NCI-H2196 (cell line): ENCODE data around the gene MYL7.
"Not testable (repeated sequence)": the region's sequence is repeated elsewhere in the genome, so short reads cannot be mapped to it uniquely, and the experiment has no call there.

Experiments
- DNase-seq: peaks from one replicate; lab custom pipeline; 2025; ENCODE audit not compliant: unreplicated experiment; lab: John Stamatoyannopoulos, UW

MYL7 gene

DNA sequence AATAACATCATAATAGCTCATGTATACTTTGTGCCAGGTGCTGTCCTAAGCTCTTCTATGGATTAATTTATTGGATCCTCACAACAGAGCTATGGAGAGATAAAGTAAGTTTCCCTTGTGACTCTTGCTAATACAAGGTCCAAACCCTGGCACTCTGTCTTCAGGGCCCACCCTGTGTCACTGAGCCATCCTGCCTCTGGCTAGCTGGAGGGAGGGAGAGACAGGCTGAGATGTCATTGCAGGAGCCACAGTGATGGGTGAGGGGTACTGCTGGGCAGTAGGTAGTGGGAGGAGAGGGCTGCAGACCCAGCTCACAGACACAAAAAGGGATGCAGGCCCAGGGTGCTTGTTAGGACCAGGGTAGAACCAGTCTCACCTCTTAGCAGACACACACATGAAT lies 31.2 kb upstream of the MYL7 start:
- no peak for DNase-seq

DNA sequence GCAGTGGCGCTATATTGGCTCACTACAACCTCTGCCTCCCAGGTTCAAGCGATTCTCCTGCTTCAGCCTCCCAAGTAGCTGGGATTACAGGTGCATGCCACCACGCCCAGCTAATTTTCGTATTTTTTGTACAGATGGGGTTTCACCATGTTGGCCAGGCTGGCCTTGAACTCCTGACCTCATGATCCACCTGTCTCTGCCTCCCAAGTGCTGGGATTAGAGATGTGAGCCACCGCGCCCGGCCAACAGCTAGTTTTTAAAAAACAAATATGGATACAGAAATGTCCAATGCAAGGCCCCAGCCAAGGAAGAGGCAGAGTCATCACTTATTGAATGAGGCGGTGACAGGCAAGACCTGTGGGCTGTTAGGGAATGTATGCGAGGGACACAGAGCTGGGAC lies 30.8 kb upstream of the MYL7 start:
- DNase-seq, result not testable (repeated sequence)

DNA sequence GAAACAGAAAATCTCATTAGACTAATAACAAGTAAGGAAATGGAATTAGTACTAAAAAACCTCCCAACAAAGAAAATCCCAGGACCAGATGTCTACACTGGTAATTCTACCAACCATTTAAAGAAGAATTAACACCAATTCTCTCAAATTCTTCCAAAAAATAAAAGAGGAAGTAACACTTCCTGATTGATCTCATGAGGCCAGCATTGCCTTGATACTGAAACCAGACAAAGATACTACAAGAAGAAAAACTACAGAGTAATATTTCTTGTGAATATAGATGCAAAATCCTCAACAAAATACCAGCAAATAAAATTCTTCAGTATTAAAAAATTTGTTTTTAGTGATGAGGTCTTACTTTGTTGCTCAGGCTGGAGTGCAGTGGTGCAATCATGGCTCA lies 26.8 kb upstream of the MYL7 start:
- no peak for DNase-seq

DNA sequence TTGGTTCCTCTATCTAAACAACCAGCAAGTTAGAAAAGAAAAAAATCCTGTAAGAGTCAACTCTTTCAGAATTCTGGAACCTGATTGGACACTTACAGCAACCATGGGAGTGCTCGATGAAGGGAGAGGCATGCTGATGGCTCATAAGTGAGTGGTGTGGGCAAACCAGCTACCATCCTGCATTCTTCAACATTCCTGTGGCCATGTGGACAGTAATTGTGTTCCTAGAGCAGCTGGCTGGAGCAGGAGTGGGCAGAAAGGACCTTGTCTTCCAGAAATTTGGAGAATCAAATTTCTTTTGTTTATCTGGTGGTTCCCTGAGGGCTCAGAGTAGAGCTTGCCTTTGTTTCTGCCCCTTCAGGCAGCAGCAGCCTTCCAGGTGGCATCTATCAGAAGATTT lies 22.5 kb upstream of the MYL7 start:
- DNase-seq, result peak; percentile 34

DNA sequence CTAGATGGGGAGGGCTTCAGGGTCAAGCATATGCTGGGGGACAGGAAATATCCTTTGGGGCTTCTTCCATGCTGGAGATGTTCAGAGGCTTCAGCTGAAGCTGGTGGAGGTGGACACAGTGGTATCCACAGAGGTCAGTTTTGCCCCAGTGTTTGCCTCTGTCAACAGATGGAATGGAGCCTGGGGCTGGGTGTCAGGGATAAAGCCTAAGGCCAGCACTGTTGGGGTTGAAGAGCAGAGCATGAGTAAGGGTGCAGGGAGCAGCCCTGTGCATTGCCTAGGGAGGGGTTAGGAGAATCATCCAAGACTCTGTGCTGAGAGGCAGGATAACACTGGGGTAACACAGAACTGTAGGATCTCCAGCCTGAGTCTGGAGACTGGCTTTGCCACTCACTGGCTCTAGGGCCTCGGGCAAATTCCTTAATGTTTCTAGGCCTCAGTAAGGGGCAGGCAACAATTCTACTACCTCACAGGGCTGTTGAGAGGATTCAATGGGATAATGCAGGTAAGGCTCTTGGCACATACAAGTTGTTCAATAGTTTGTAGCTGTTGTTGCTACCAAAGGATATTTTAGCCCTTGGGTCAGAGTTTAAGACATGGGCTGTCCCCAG lies 21.8 kb upstream of the MYL7 start:
- DNase-seq, result no peak

DNA sequence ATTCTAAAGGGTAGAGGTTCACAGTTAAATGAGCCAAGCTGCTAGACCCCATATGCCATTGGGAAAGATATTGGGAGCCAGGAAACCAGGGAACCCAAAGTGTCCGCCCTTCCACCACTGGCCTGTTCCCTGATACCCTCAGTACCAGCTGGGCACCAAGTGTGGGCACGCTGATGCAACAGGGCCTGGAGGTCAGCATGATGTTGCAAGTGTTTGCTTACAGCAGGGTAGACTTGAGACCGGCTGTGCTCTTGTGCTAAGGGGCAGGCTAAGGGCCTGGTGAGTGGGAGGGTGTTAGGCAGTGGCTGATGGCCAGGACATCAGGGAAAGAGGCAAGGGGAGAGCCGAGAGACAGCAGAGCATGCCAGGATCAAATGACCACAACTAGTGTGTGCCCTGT lies 21.0 kb upstream of the MYL7 start:
- DNase-seq, result no peak

DNA sequence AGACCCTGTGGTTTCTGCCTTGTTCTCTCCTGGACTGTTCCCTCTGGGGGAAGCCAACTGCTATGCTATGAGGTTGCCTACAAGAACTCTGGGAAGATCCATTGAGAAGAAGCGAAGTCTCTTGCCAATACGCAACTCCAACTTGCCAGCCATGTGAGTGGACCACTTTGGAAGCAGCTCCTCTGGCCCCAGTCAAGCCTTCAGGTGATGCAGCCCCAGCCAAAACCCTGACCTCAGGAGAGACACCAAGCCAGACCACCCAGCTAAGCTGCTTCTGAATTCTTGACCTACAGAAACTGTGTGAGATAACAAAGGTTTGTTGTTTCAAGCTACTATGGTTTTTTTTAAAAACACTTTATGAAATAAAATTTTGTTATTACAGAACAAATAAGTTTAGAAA lies 20.2 kb upstream of the MYL7 start:
- DNase-seq, result no peak

DNA sequence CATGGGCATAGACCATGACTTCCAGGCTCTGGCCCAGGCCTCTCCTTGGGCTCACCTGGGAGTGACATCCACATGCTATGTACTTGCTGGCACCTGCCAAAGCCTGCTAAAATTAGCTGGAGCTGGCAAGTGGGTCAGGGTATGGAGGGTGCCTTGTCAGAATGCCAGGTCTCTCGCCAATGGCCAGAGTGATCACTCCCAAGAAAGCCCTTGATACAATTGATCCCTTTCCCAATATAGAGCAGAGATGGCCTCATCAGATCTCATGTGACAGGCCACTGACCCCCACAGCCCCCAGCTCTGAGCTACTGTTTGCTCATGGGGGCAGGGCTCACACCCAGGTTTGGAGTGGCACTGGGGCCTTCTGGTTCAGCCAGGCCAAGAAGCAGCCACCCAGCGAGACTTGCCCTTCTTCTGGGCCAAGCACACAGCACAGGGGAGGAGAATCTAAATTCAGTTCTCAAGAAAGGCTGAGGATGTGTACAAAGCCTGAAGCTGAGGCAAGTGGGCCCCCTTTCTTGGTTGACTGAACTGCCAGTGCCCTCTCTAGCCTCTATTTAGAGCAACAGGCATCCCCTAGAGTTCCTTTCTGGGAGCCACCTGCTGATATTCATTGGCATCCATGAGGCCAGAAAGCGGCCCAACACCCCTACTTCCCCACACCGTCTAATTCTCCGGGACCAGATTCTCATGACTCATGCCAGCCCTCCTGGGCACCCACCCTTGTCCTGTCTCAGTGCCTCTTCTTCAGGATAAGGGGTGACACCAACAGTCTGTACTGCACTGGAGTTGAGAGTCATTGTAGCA lies 18.9 kb upstream of the MYL7 start:
- DNase-seq, result no peak

DNA sequence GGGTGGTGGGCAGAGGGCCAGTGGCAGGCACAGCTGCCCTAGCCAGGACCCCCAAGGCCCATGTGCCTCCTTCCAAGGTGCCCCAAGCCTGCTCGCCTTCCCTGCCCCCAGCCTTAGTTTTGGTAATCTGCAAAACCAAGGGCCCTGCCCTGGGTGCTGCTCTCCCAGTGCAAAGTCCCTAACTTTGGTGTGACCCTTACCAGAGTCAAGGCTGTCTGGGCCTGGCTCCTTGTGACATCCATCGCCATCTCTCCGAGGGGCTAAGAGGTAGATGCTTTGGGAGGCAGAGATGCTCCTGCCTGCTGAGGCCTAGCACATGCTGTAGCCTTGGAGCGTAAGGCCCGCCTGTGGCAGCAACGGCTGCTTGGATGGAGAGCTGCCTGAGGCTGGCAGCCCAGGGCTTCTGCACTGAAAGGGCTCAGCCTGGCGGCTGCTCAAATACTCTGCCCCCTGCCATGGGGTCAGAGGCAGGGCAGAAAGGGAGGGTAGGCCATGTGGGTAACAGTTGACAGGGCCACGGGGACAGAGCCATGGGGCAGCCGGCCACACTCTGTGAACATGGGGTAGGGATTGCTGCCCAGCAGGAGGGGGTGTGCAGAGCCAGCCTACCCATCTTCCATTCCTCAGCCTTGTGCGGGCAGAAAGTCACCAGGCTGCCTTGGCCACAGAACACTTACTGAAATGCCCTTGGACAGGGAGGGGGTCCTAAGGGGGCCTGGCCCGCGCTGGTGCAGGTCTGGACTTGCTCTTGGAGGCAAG lies 17.9 kb upstream of the MYL7 start:
- no peak for DNase-seq

DNA sequence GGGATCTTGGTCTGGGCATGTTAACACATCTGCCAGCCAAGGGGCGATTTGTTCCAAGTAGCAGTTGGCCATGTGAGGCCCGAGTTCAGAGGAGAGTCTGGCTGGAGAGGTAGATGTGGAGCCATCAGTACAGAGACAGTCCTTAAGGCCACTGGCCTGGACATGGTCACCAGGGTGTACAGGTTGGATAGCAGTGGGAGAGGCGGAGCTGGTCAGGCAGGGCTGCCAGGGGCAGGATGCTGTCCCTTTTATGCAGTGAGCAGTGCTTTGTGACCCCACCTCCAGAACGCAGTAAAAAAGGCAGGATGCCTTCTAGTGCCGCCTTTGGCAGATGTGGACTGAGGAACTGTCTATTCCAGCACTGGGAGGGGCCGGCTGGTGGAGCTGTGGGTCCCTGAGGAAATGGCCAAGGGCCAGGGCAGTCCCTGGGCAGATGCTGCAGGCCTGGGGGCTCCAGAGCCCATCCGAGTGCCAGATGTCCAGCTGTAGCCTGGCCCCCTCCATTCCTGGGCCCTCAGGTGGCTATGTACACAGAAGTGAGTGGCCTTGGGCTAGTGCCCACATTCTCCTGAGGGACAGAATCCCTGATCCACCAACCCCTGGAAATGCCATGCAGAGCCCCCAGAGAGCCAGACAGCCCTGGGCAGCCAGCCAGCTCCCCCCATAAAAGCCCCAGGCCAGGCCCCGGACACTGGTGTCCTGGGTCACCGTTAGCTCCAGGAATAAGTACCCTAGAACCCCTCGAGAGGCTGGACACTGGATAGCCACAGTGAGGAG lies 17.2 kb upstream of the MYL7 start:
- no peak for DNase-seq

DNA sequence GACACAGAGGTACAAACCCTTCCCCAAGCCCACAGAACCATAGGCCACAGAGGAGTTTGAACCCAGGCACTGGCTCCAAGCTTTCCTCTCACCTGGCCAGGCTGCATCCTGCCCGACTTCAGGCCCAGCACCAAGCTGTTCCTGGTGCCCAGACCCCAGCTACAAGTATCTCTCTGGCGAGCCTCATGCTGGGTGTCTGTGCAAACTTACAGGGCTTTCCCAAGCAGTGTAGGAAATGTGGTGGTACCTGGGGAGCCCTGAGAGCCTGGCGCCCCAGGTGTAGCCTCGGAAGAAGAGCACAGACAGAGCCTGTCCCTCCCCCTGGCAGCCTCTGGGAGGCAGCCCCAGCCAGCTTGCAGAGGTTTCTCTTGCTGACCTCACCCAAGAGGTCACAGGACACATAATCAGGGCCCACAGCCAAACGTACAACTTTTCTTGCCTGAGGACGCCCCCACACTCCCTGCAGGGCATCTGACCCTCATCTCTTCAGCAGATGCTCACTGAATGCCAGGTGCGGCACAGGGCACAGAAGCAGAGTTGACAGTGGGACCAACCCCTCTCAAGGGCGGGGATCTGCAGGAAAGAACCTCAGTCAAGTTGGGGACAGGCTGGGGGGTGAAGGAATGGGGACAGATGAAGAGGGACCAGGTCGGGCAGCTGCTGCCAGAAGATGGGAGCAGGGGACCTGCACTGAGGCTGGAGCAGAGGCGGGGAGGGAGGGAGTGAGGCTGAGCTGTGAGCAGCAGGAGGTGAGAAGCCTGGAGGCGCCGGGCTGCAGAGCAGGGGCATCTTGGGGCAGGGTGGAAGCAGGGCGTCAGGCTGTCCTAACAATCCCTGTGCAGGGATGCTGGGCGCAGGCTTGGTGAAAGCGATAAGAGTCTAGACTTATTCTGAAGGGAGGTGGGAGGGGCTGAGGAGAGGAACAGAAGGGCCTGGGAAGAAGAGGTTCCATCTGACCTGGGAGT lies 16.3 kb upstream of the MYL7 start:
- DNase-seq, result no peak

DNA sequence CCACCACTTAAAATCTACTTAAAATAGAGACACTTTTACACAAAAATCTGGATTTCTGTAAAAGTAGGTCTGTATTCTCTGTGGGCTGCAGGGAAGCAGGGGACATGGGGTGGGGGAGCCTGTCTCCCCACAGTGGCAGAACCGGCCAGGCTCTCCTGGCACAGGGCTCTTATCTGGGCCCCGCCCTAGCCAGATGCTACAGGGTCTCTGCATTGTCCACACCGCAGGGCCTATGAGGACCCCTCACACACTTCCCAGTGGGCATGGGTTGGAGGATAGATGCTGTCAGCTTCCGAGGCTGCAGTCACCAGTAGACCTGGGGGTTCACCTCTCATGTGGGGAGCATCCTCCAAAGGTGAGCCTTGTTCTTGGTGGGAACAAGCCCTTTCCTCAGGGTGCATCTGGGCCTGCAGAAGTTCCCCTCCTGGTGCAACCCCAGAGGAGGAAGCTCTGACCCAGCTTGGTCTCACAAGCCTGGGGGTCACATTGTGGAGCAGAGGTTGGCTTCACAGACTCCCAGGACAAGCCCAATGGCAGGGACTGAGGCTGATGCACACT lies 15.4 kb upstream of the MYL7 start:
- no peak for DNase-seq

DNA sequence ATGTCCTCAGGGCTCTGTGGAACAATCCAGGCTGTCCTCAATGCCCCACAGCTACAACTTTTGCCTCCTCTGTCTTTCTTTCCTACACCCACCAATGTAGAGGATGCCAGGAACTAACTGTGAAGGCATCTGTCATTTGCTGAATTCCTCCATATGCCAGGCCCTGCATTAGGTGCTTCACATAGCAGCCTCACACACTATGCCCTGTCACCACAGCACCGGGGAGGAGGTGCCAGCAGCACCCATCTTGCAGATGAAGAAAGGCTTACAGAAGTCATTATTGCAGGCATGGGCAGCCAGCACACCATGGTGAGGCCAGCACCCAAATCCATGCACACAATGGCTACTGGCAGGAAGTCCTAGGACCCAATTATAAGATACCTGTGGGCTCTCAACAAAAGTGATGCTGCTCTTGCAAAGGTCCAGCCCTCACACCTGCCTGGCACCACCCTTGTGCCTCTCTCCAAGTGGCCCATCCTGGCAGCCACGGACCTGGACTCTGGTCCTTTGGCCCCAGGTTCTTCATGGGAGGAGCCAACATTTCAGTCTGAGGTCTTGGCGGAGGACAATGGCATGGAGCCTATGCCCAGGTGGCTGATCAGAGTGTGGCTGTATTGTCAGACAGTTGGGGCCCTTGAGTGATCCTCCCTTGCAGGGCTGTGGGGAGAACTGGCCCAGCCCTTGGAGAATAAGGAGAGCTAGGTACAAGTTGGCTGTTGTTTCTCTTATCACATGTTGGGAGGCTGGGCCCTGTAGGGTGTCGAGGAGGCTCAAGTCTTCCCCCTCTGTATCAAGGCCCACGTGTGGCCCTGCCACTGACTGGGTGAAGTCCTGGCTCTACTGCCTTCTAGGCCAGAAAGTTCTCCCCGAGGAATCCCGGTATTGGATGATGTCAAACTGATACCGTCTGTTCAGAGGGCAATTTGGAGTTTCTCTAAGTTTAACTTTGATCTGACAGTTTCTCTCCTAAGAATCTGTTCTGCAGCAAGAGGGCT lies 14.4 kb upstream of the MYL7 start:
- DNase-seq, result no peak

DNA sequence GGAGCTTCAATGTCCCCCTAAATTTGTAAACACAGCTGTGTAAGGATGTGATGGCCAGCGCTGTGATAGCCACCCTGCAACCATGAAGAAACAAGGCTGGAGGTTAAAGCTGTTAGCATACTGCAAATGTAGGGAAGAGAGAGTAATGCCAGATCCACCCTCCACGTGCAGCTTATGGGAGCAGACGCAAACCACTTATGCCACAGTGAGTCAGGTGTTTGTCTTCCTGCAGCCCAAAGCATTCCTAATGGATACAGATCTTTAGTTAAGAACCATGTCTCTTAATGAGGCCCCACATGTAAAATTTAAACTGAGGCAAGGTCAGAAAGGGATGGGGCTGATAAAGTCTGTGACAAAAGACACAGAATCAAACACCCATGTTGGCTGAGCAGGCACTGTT lies 13.6 kb upstream of the MYL7 start:
- DNase-seq, result no peak

DNA sequence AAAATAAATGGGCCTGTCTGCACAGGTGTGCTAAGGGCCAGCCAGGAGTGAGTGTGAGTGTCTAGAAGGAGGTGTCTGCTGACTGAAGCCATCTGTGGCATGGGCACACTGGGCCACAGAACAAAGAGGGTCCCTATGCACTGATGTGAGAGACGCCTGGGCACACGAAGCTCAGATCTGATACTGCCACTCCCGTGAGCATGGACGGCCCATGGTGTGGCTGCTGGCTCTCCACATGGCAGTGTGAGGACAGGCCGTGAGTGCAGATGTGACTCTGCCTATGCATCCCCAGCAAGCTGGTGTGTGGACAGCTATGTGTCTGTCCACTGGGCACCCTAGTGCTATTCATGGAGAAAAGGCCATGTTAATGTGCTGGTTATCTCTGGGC lies 12.8 kb upstream of the MYL7 start:
- DNase-seq, result no peak

DNA sequence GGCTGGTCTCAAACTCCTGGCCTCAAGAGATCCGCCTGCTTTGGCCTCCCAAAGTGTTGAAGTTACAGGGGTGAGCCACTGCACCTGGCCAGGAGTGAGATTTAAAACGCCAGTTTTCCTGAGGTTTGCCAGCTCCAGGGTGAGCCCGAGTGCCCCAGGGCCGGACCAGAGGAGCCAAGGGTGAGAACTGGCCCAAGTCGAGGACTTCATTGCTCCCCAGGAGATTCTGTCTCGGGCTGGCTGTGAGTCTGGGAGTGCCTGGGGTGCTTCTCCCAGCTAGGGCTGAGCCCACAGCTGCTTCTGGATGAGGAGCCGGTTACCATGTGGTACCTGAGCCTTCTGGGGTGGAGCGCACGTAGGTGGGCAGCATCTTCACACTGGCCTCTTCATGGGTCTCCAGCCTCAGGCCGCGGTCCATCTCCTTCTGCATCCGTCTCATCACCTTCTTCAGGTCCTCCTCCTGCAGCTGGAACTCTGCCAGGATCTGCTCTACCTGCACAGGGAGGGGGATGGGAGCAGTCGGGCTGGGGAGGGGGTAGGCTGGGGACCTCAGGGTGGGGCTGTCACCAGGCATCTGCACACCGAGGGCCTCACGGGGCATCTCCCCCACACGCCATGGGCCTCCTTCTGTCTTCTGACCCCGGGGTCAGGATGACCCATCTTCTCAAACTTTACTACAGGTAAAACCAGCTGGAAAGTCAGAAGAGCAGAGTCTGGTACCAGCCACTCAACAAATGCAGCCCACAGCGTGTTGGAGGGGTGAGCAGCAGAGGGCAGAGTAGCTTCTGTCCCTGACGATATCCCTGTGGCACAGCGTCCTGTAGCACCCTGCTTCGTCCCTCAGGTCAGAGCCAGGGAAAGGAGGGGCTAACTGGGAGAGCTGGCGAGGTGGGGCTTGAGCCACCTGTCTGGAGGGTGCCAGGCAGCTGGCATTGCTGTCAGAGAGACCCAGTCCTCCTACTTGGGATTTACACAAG lies 12.1 kb upstream of the MYL7 start:
- peak; percentile 44 for DNase-seq

DNA sequence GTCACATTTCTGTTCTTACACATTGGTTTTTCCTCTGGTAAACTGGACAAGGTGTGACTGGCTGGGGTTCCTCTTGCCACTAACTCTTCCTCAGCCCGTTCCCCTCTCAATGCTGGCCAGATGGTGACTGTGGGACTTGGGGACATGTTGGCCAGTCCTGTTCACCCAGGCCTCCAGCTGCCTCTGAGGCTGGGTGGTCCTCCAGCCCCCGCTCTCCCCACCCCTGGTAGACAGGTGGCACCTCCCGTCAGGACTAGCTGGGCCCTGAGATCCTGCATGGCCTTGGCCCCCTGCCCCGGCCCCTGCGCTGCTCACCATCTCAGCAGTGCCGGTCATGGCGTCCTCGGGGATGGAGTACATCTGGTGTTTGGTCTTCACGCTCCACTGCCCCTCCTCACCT lies 10.8 kb upstream of the MYL7 start:
- no peak for DNase-seq
